Activated CD4-positive, CD25-positive, alpha-beta regulatory T cell (primary cell): ENCODE results near the gene RNU6-9.
"Not testable (repeated sequence)": the region's sequence is repeated elsewhere in the genome, so short reads cannot be mapped to it uniquely, and the experiment has no call there.

ENCODE experiments used
- DNase-seq, 4 experiments: peaks; one replicate each; lab custom pipeline; 2025; lab: John Stamatoyannopoulos, UW

The RNU6-9 gene

DNA sequence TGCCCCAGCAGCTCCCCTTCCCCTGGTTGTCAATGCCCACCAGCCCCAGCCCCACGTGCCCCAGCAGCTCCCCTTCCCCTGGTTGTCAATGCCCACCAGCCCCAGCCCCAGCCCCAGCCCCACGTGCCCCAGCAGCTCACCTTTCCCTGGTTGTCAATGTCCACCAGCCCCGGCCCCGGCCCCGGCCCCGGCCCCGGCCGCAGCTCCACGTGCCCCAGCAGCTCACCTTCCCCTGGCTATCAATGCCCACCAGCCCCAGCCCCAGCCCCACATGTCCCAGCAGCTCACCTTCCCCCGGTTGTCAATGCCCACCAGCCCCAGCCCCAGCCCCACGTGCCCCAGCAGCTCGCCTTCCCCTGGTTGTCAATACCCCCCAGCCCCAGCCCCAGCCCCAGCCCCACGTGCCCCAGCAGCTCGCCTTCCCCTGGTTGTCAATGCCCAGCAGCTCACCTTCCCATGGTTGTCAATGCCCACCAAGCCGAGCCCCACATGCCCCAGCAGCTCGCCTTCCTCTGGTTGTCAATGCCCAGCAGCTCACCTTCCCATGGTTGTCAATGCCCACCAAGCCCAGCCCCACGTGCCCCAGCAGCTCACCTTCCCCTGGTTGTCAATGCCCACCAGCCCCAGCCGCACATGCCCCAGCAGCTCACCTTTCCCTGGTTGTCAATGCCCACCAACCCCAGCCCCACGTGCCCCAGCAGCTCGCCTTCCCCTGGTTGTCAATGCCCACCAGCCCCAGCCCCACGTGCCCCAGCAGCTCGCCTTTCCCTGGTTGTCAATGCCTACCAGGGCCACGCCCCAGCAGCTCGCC, 14.3 kb upstream of the RNU6-9 start:
- not testable (repeated sequence) for DNase-seq

DNA sequence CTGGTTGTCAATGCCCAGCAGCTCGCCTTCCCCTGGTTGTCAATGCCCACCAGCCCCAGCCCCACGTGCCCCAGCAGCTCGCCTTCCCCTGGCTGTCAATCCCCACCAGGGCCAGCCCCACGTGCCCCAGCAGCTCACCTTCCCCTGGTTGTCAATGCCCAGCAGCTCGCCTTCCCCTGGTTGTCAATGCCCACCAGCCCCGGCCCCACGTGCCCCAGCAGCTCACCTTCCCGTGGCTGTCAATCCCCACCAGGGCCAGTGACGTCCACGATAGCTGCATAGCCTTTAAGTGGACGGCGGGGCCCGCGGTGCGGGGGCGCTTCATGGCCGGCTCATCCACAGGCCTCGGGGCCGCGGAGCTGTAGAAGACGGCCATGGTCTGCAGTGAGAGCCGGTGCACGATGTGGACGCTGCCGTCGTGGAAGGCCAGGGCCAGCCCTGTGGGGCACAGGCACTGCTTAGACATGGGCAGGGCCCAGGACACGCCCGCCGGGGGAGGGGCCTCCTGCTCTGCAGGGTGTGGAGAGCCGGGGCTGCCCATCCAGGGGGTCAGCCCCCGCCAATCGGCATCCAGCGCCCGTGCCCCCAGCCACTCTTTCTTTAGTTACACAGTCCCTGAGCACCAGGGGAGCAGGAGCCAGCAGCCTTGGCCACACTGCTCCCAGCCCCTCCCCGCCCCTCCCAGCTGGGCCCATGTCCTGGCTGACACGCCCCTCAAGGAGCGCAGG, 13.4 kb upstream of the RNU6-9 start:
- peak in 1 of 4 experiments; percentile 25 for DNase-seq

DNA sequence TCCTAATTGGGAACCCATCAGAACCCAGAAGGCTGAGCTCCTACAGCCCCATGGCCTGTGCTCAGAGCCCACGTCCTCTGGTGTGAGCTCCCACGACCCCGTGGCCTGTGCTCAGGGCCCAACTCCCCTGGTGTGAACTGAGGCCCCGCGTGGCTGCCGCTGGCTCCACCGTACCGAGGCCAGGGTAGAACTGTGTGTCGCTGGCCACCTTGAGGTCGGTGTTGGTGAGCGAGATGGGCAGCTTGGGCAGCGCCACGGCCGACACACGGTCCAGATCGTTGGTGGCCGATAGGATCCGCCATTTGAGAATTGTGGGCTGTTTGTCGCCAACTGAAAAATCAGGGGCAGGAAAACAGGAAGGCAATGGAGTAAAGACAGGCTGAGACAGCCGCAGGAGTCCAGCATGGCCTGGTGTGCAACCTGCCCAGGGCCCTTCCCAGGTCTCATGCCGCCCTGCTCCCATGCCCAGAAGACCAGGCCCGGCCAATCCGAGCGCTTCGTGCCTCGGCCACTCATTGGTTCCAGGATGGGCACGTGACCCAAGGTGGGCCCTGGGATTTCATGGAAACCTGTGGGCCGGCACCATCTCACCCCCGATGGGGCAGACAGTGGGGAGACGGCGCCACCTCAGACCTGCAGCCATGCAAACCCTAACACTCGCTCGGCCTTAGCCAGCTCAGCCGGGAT, 11.8 kb upstream of the RNU6-9 start:
- DNase-seq: no peak

DNA sequence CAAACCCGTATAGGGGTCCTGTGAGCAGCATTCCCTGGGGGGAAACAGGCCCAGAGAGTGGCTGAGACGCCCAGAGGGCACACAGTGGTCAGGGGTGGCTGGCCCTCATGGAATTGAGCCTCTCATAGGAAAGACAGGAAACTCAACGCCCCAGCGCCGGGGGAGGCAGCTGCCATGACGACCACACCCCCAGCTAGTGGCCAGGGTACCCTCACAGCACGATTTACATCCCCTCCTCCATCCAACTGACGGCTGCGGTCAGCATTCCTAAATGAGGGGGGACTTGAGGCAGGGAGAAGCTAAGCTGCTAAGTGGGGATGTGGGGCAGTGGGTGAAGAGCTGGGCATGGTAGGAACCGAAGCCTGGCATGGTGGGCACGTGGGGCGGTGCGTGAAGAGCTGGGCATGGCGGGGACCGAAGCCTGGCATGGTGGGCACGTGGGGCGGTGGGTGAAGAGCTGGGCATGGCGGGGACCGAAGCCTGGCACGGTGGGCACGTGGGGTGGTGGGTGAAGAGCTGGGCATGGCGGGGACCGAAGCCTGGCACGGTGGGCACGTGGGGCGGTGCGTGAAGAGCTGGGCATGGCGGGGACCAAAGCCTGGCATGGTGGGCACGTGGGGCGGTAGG, 10.3 kb upstream of the RNU6-9 start:
- DNase-seq: no peak

DNA sequence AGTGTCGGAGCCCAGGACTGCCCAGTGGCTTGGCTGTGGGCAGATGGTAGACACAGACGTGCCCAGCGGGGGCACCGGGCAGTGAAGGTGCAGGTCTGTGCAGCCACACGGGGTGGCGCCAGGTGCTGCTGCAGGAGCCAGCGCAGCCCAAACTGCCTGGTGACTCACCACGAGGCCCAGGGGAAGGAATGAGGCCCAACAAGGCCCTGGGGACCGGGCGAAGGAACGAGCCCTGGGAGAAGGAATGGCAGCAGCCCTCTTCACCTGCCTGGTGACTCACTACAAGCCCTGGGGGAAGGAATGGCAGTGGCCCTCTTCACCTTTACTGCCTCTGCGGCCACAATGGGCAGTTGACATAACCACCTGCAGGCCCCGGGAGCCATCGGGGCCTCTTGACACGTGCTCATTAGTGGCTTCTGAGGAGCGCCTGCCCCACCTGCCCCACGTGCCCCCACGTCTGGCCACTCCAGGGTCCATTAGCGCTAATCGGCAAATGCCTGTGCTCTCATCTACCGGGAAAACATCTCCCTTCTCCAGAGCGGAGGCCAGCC, 9.5 kb upstream of the RNU6-9 start:
- no peak for DNase-seq

DNA sequence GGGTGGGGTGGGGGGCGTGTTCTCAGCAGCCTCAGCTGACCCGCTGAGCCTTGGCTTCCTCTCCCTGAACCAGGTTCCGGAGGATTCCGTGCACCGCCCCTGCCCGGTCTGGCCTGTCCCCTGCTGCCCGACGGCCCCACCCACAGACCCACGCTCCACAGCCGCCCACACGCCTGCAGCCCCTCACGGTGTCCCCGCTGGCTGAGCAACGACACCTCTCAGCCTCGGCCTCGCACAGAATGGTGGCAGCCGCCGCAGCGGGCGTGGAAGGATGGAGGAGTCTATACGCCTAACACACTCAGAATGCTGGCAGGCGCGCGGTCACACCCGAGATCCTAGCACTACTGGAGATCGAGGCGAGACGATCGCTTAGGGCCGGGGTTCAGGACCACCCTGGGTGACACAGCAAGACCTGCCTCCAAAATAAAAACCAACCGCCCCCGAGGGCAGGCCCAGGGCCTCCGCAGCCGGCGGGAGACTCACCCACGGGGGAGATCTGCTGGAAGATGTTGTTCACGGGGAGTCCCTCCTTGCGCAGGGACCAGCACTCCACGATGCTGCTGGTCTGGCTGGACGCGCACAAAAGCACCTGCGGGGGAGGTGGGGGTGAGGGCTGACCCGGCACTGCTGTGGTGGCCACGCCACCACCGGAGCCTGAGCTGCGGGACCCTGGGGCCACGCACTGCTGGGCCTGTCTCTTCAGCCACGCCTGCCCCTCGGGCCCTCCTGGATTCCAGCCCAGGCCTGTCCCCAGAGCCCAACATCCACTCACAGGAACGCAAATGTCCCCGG, 8.7 kb upstream of the RNU6-9 start:
- DNase-seq: no peak

DNA sequence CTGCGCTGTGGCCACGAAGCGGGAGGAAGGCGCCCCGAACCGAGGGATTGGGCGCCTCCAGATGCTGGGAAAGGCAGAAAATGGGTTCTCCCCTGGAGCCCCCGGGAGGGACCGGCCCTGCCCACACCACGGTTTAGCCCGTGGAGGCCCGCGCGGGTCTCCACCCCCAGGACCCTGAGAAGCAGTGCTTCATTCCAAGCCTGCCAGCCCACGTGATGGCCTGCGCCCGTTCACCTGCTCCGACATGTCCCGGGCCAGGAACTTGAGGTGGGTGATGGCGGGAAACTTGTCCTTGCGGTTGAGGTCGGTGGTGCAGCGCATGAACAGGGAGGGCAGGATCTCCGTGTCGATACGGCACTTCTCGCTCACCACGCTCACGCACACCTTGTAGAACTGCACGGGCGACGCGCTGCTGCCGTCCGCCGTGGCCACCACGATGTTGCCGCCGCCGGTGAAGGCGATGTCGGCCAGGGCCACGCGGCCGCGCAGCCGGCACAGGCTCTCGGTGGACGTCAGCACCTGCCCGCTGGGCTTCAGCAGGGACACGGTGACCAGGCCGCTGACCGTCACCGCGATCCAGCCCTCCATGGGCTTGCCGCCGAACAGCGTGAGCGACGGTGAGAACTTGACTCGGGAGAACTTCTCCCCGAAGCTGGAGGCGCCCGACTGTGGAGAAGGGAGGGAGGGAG, 7.6 kb upstream of the RNU6-9 start:
- no peak for DNase-seq

DNA sequence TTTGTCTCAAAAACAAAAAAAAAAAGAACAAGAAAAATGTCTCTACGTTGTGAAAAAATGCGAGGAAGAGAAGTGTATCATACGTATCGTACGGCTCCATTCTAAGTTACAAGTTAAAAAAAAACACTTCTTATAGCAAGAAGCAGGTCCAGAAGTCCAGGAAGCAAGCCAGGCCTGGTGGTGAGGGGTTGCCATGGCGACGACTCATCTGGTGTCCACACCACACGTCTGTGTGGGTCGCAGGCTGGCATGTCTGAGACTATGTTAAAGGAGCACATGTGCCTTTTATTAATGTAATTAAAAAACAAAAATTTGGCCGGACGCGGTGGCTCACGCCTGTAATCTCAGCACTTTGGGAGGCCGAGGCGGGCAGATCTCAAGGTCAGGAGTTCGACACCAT, 6.2 kb upstream of the RNU6-9 start:
- no peak for DNase-seq

DNA sequence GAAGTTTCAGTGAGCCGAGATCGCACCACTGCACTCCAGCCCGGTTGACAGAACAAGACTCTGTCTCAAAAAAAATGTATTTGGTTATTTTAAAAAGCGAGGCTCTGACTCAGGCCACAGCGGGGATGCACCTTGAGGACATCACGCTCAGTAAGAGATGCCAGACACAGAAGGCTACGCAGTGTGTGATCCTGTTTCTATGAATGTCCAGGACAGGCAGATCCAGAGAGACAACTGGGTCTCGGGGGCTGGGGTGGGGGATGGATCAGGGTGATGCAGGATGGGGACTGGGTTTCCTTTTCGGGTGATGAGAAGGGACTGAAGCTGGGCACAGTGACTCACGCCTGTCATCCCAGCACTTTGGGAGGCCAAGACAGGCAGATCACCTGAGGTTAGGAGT, 5.7 kb upstream of the RNU6-9 start:
- DNase-seq: no peak

DNA sequence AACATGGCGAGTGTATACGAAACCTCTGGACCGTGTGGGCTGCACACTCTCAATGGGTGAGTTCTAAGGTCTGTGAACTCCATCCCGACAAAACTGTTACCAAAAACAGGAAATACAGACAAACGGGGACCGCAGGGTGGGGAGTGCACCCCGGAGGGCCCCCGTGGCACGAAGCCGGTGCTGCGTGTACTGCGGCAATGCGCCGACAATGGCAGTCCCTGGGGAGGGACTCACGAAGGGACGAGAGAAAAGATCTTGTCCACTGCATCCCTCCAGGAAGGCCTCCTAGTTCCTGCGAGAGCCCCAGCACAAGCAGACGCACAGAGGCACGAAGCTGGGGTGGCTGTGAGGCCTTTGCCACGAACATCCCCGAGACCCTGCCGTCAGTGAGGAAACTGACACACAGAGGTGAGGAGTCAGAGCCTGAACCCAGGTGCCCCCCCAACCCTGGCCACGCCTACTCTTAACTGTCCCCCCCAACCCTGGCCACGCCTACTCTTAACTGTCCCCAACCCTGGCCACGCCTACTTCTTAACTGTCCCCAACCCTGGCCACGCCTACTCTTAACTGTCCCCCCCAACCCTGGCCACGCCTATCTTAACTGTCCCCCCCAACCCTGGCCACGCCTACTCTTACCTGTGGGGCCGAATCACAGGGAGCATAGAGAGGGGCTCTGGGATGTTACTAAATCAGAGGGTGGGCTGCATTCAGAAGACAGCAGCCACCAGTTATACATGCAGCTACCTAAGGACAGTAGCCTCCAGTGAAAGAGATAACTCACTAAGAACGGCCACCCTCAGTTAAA, 4.5 kb upstream of the RNU6-9 start:
- DNase-seq: peak in 3 of 4 experiments; percentile 36 to 54 (median 45)

DNA sequence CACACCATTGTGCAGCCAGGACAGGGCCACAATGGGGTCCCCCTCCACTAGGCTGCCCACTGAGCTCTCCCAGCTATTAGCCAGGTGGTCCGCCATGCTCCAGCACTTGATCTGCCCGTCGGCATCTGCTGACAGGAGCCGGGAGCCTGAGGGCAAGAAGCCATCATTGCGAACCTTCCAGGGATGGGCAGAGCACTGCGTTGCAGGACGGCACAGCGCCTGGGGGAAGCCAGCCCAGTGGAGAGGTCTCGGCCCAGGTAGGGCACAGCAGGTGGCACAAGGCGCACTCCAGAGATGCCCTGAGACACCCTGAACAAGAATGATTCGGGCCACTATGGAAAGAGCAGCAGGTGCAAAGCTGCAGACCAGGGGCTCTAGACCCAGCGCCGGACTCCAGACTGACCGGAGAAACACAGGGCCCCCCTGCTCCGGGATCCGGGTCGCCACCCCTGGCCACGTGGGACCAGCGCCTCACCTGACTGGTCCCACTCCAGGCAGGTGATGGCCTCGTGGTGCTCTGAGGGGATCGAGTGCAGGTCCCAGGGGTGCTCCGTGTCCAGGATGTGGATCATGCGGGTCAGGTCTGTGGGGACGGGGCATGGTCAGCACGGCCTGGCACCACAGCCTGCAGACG, 3.5 kb upstream of the RNU6-9 start:
- DNase-seq: no peak

DNA sequence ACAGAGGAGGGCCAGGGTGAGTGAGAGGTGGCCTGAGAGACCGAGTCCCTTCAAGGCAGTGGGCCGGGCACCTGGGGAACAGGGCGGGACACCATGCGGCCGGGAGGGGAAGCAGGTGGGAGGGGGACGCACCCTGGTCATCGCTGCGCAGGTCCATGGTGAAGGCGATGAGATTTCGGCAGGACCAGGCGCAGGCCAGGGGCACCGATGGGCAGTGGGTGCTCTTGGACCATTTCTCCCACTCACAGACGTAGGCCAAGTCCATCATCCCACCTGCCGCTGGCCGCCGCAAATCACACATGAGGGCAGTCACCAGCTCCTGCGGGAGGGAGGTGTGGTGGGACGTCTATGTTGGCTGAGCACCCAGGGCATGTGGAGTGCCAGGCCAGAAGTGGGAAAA, 2.5 kb upstream of the RNU6-9 start:
- DNase-seq: no peak

DNA sequence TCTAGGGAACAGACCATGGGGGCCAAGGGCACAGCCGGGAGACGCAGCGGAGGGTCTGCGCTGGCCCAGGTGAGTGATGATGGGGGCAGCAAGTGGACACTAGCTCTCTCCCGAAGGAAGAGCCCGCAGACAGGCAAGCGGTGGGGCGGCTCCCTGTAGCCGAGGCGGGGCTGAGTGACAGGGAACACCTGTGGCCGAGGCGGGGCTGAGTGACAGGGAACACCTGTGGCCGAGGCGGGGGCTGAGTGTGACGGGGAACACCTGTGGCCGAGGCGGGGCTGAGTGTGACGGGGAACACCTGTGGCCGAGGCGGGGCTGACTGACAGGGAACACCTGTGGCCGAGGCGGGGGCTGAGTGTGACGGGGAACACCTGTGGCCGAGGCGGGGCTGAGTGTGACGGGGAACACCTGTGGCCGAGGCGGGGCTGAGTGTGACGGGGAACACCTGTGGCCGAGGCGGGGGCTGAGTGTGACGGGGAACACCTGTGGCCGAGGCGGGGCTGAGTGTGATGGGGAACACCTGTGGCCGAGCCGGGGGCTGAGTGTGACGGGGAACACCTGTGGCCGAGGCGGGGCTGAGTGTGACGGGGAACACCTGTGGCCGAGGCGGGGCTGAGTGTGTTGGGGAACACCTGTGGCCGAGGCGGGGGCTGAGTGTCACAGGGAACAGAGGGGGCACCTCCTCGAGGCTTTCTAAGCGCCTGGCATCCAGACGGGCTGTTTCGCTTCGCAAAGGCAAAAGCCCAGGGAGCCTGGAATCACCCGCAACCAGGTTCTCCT, 1.7 kb upstream of the RNU6-9 start:
- not testable (repeated sequence) for DNase-seq

DNA sequence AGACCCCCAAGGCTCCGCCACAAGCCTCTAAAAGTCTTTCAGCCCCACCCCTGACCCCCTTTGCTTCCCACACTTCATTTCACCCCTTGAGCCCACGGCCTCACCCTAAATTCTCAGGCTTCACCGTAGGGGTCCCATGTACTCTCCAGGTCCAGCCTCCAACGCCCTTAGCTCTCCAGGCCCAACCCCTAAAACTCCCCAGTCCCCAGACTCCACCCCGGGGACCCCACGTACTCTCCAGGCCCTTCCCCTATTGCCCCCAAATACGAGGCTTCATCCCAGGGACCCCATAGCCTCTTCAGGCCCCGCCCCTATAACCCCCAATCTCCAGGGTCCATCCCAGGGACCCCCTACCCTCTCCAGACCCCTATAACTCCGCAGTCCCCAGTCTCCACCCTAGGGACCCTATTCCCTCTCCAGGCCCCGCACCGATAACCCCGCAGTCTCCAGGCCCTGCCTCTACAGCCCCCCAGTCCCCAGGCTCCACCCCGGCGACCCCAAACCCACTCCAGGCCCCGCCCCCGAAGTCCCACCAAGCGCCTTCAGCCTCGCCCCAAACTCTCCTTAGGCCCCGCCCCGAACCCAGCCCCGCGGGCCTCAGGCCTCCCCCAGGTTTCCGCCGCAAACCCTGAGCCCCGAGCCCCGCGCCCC, 916 bp upstream of the RNU6-9 start:
- no peak for DNase-seq

DNA sequence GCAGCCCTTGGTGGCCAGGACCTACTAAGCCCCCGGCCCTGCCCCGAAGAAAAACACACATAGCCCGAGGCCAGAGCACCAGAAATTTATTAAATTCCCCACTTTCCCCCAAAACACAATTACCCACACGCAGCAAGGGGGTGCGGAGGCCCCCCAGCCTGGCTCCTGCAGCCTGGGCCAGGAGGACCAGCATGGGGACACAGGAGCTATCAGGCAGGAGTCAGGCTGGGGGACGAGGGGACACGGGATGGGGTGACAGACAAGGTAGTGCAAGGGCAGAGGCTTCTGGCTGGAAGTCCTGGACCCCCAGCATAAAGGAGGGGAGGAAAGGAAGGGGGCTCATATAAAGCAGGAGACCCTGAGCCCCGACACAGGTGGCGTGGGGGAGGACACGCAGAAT, 3.1 kb downstream of the RNU6-9 start:
- DNase-seq: no peak

DNA sequence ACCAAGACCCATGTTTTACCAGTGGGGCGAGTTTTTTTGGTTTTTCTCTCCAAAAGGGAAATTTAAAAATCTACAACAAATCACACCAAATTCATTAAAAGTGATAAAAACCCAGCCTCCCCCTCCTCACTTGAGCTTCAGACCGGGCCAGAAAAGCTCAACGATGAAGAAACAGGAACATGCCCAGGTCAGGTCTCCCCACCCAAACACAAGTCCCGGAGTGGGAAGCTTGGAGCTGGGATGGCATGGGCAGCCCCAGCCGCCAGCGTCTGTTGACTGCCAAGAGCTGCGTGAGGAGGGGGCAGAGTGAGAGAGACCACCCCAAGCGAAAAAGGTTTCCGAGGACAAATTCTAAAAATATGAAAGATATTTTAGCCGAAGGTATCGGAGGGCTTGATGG, 3.7 kb downstream of the RNU6-9 start:
- DNase-seq: no peak

DNA sequence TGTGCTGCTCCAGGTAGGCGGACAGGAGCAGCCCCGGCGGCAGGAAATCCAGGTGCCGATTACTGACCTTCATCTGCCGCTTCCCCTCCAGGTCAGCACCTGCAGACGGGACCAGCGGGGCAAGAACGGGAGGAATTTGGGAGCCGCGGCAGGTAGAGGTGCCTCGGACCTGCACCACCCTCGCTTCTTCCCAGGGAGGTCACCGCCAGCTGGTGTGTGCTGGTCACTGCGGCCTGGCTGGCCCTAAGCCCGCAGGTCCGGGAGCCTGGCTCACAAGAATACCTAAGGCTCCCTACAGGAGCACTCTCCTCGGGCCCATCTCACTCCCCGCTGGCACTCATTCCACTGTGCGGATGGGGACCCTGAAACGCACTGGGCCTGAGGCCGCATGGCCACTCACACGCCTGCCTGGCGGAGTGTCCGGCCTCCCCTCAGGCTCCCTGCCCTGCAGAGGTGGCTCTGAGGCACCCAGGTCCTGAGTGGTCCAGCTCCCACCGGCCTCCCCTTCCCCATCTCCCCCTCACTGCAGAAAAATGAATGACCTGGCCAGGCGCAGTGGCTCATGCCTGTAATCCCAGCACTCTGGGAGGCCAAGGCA, 4.3 kb downstream of the RNU6-9 start:
- no peak for DNase-seq

DNA sequence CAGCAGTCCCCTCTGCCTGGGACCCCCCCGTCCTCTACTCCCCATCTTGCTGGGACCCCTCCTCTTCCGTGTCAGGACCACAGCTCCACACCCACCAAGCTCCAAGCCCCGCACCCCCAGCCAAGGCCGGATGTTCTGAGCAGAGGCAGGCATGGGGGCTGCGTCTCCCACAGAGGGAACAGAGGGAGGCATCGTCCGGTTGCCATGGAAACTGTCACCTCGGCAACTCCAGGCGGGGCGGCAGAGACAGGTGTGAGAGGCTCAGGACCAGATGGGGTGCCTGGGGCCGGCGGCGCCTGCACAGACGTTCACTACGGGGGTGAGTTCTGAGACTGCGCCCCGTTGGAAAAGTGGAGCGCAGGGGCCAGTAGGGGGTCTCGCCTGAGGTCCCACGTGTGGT, 5.4 kb downstream of the RNU6-9 start:
- DNase-seq: no peak
